GM06990 (cell line): ENCODE measurements around the gene KLHL25.

Experiments used
- DNase-seq: peaks from one replicate; pipeline ENCODE4 v3.0.0-alpha.2; 2011; ENCODE audit not compliant: insufficient read length; ENCODE audit errors: extremely low read depth
- H3K27me3 ChIP-seq: replicated peaks from 2 replicates; pipeline ENCODE4 v1.6.0; 2011; ENCODE audit warnings: low read length; ENCODE audit not compliant: control insufficient read depth, insufficient read depth
- H3K36me3 ChIP-seq: 2 replicates; pipeline ENCODE4 v1.5.1; 2011; ENCODE audit warnings: low read length; ENCODE audit not compliant: control insufficient read depth, insufficient read depth
- H3K4me3 ChIP-seq: replicated peaks from 2 replicates; pipeline ENCODE4 v1.5.1; 2011; ENCODE audit warnings: low read depth, mild to moderate bottlenecking, control low read depth, low read length
- CTCF ChIP-seq: IDR thresholded peaks from 2 replicates; pipeline ENCODE4 v1.5.1; 2011; ENCODE audit warnings: low read length, control low read depth, mild to moderate bottlenecking, inconsistent platforms; ENCODE audit not compliant: insufficient read depth, poor library complexity, severe bottlenecking

The KLHL25 gene

GRCh38 chr15:85751291-85752123, 43.2 kb downstream of the KLHL25 start:
- Histone ChIP-seq H3K36me3 (peaks cover 12% of the 10 kb centered on the region), H3K27me3 (no peaks in the 10 kb centered on the region), H3K4me3 (no peak overlapping the region)
- TF ChIP-seq CTCF, result no peak
- no peak for DNase-seq

DNA sequence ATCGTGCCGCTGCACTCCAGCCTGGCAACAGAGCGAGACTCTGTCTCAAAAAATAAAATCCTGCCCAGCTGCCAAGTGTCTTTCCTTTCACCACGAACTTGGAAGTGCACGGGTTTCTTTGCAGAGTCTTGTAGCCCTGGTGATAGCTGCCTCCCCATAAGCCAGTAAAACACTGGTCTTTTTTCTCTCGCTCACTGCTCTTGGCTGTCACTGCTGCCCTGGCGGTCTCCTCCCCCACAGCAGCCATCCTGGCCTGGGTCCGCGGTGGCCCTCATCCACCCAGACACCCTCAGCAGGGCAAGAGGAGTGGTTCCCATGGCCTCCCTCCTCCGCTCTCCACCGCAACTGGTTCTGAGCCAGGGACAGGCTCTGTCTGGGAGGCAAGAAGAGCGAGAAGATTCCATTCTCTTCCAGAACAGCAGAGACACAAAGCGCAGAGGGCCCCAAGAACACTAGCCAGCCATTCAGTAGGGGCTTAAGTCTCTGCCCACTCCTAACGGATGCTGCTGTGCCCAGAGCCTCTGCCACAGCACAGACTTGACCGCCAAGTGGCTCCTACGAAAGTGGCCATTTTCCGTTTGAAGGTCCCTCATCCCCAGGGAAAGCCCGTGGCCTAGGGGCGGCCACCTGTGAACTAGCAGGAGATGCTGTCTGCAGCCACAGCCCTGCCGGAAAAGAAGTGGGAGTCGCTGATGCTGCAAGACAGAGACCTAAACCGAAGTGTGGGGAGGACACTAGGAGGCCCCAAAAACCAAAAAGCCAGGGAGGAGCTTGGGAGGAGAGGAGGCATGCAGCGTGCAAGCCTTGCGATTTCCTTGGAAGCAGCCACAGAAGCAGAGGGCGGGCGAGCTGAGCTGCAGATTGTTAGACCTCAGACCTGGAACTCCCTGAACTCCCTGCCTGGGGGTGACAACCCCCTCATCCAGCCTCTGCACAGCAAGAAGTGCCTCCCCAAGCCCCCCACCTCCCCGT, 44.1 kb downstream of the KLHL25 start:
- Histone ChIP-seq H3K4me3 (no peak overlapping the region), H3K27me3 (no peaks in the 10 kb centered on the region), H3K36me3 (peaks cover 14% of the 10 kb centered on the region)
- no peak for TF ChIP-seq CTCF
- DNase-seq, result no peak

- no peak for DNase-seq
- H3K27me3 ChIP-seq, result no peaks in the 10 kb centered on the region
- no peak for TF ChIP-seq CTCF
- H3K36me3 ChIP-seq, result peaks cover 25% of the 10 kb centered on the region
- no peak overlapping the region for H3K4me3 ChIP-seq
Measured at GRCh38 chr15:85749261-85750151, 45.2 kb downstream of the KLHL25 start.

GRCh38 chr15:85748729-85749128, 46.0 kb downstream of the KLHL25 start:
- H3K36me3 ChIP-seq, result peaks cover 31% of the 10 kb centered on the region

More at GRCh38 chr15:85748729-85749128, 46.0 kb downstream of the KLHL25 start:
- DNase-seq, result no peak
- no peak overlapping the region for H3K4me3 ChIP-seq
- TF ChIP-seq CTCF, result no peak
- H3K27me3 ChIP-seq, result no peaks in the 10 kb centered on the region
